ENCODE measurements around the gene SLC6A4. TPM values are rescaled to one million over a fixed set of nuclear protein-coding genes. Genes with fewer than 3 reads are reported as not detected.

The SLC6A4 gene
- total RNA-seq, 2 donors from 2014 or later = 0.33 to 2.1 TPM

DNA sequence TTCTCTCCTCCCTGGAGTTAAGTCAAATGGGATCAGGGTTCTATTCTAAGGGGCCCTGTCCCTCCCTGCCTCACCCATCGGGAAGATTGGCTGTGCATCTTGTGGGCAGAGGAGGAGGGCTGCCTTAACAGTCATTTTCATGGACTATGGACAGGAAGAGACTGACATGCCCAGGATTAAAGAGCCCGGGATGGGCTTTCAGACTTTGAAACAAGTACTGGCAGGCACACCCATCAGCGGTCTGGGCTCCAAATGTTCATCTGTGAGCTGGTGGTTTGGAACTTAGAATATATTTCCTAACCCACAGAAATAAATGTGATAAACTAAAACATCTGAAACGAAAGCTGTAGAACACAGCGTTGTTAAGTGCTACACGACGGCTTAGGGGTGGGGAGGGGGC lies 6.5 kb downstream of the SLC6A4 start:
- no peak for ATAC-seq
- H3K36me3 ChIP-seq (replicated peaks in 1 of 2; ENCODE audit: insufficient read depth in 1 of 2, low read depth in 2 of 2) = no peaks in the 10 kb centered on the region

DNA sequence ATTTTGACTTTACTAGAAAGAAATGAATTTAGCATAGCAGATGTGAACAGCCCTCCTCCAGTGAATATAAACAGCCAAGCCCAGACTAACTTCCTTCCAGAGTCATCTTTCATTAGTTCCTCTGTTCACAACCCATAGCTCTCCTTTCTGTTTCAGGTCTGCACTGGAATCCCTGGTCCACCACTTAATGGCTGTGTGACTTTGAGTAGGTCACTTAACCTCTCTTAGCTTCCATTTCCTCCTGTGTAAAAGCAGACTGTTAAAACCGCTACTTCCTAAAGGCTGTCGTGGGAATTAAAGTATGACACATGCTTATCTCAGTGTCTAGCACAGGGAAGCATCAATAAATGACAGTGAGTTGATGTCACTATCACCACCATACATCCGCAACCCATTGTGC lies 7.5 kb downstream of the SLC6A4 start:
- no peak for TF ChIP-seq POLR2A (IDR thresholded peaks at IDR 0.05)
- TF ChIP-seq, protein P1, sequence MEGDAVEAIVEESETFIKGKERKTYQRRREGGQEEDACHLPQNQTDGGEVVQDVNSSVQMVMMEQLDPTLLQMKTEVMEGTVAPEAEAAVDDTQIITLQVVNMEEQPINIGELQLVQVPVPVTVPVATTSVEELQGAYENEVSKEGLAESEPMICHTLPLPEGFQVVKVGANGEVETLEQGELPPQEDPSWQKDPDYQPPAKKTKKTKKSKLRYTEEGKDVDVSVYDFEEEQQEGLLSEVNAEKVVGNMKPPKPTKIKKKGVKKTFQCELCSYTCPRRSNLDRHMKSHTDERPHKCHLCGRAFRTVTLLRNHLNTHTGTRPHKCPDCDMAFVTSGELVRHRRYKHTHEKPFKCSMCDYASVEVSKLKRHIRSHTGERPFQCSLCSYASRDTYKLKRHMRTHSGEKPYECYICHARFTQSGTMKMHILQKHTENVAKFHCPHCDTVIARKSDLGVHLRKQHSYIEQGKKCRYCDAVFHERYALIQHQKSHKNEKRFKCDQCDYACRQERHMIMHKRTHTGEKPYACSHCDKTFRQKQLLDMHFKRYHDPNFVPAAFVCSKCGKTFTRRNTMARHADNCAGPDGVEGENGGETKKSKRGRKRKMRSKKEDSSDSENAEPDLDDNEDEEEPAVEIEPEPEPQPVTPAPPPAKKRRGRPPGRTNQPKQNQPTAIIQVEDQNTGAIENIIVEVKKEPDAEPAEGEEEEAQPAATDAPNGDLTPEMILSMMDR (IDR thresholded peaks at IDR 0.05) = no peak
- H3K27ac ChIP-seq = no peak overlapping the region
- no peak for DNase-seq
- H3K4me1 ChIP-seq = no peaks in the 10 kb centered on the region
- no peaks in the 10 kb centered on the region for H3K9me3 ChIP-seq
- intact Hi-C loops (cut with DNase I) = no loop called here
- no peaks in the 10 kb centered on the region for H3K36me3 ChIP-seq (replicated peaks in 1 of 2; ENCODE audit: insufficient read depth in 1 of 2, low read depth in 2 of 2)
- H3K27me3 ChIP-seq = peaks cover 0 to 3% of the 10 kb centered on the region in 2 donors
- no peak for ATAC-seq
- no peak overlapping the region for H3K4me3 ChIP-seq
- 84 to 86% methylated on average over 3 of the region's 3 CpGs for WGBS, 2 donors

More for the DNA sequence above, 6.5 kb downstream of the SLC6A4 start:
- DNase-seq = no peak
- H3K27ac ChIP-seq = no peak overlapping the region
- TF ChIP-seq, protein P1 (IDR thresholded peaks at IDR 0.05) = no peak
- TF ChIP-seq POLR2A (IDR thresholded peaks at IDR 0.05) = no peak
- no peaks in the 10 kb centered on the region for H3K4me1 ChIP-seq
- H3K9me3 ChIP-seq = no peaks in the 10 kb centered on the region
- H3K27me3 ChIP-seq = peaks cover 0 to 3% of the 10 kb centered on the region in 2 donors
- no peak overlapping the region for H3K4me3 ChIP-seq
- WGBS, 2 donors = 56 to 83% methylated on average over 6 to 7 of the region's 7 CpGs
- intact Hi-C loops (cut with DNase I) = no loop called here

DNA sequence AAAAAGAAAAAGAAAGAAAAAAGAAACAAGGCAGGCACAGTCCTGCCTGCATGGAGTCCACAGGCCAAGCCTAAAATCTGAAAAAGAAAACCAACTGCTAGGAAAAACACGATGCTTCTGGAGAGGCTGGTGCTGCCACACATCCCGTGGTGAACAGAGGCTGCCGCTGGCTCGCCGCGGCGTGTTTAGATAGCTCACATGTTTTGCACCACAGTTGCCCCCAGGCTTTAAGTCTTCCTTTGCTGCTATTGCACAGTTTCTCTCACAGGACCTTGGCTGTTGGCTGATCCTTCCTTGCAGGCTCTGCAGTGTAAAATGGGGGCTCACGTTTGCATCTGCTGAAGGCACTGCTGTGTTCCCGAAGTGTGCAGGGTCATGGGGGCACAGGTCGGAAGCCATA lies 8.6 kb downstream of the SLC6A4 start:
- H3K36me3 ChIP-seq (replicated peaks in 1 of 2; ENCODE audit: insufficient read depth in 1 of 2, low read depth in 2 of 2) = no peaks in the 10 kb centered on the region
- WGBS, 2 donors = 75 to 86% methylated on average over 10 of the region's 10 CpGs
- DNase-seq = no peak
- TF ChIP-seq, protein P1 (IDR thresholded peaks at IDR 0.05) = no peak
- TF ChIP-seq POLR2A (IDR thresholded peaks at IDR 0.05) = no peak
- H3K27ac ChIP-seq = no peak overlapping the region
- no peaks in the 10 kb centered on the region for H3K9me3 ChIP-seq
- no peak overlapping the region for H3K4me3 ChIP-seq
- no peak for ATAC-seq
- H3K27me3 ChIP-seq = peaks cover 0 to 3% of the 10 kb centered on the region in 2 donors
- H3K4me1 ChIP-seq = no peaks in the 10 kb centered on the region
- intact Hi-C loops (cut with DNase I) = no loop called here

DNA sequence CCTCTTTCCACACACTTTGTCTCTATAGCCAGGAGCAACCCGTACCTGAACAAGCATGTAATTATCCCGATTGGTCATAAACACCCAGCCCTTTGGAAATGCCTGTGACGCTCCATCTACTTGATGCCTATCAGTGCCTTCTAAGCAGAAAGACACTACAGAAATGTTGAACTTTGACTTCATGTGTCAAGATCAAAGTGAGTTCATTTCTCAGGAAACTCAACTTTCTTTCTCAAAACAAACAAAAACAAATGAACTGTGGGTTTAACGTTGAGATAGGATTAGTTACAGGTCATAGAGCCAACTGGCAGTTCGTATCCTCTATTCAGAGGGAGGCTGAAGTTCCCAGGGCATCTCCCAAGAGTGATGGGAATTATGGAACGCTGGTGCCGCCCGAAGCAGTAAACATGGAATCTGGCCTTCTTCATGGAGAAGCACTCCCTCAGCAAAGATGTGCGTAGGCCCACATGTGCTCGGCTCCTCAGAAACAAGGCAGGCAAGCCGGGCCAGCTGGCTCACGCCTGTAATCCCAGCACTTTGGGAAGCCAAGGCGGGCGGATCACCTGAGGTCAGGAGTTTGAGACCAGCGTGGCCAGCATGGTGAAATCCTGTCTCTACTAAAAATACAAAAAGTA lies 9.5 kb downstream of the SLC6A4 start:
- H3K4me3 ChIP-seq = no peak overlapping the region
- H3K27me3 ChIP-seq = peaks cover 0 to 3% of the 10 kb centered on the region in 2 donors
- TF ChIP-seq, protein P1 (IDR thresholded peaks at IDR 0.05) = no peak
- TF ChIP-seq POLR2A (IDR thresholded peaks at IDR 0.05) = no peak
- no peaks in the 10 kb centered on the region for H3K9me3 ChIP-seq
- WGBS, 2 donors = 76 to 78% methylated on average over 15 of the region's 15 CpGs
- no peak for DNase-seq
- H3K27ac ChIP-seq = no peak overlapping the region
- intact Hi-C loops (cut with DNase I) = no loop called here
- ATAC-seq = no peak
- no peaks in the 10 kb centered on the region for H3K36me3 ChIP-seq (replicated peaks in 1 of 2; ENCODE audit: insufficient read depth in 1 of 2, low read depth in 2 of 2)
- no peaks in the 10 kb centered on the region for H3K4me1 ChIP-seq

DNA sequence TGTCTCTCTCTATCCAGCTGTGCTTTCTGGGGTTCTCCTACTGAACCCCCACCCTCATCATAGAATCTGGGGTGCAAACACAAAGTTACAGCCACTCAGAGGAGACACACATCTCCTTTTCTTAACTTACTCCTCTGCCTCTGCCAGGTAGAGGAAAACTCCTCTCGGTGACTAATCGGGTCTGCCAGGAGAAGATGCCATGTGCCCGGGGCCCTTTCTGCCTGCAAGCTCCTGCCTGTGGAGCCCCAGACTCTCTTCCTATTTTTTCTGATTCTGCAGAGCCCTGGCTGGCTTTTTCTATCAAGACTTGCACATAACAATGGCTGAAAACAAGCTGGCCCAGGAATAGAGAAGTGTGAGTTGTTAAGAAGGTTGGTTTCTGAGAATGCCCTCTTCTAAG lies 10.4 kb downstream of the SLC6A4 start:
- intact Hi-C loops (cut with DNase I) = no loop called here
- ATAC-seq (no peak), DNase-seq (no peak)
- Histone ChIP-seq H3K9me3 (no peaks in the 10 kb centered on the region), H3K4me3 (no peak overlapping the region), H3K27ac (no peak overlapping the region), H3K36me3 (replicated peaks in 1 of 2; ENCODE audit: insufficient read depth in 1 of 2, low read depth in 2 of 2) (no peaks in the 10 kb centered on the region), H3K4me1 (no peaks in the 10 kb centered on the region), H3K27me3 (peaks cover 0 to 3% of the 10 kb centered on the region in 2 donors)
- TF ChIP-seq, protein P1 (IDR thresholded peaks at IDR 0.05) = no peak
- TF ChIP-seq POLR2A (IDR thresholded peaks at IDR 0.05) = no peak
- WGBS, 2 donors = 70 to 85% methylated on average over 3 of the region's 3 CpGs
